Fibroblast of lung (primary cell): ENCODE data around the gene LMNB1. TPM values are rescaled to one million over a fixed set of nuclear protein-coding genes. Genes with fewer than 3 reads are reported as not detected.

ENCODE experiments used
- DNase-seq, 2 donors: peaks; one replicate each; pipeline versions ENCODE4 v3.0.0 to v3.0.0-alpha.2; 2010; ENCODE audit warnings: low read depth in 2 of 2
- H2AFZ ChIP-seq: 2 replicates; pipeline ENCODE4 v1.5.1; 2012; ENCODE audit warnings: low read length, control low read depth, inconsistent platforms
- H3K27ac ChIP-seq: 2 replicates; pipeline ENCODE4 v1.5.1; 2011; ENCODE audit warnings: low read length, control low read depth; ENCODE audit not compliant: insufficient read depth
- H3K27me3 ChIP-seq: 2 replicates; pipeline ENCODE4 v1.5.1; 2011; ENCODE audit warnings: mild to moderate bottlenecking, low read length; ENCODE audit not compliant: control insufficient read depth, insufficient read depth
- H3K36me3 ChIP-seq: 2 replicates; pipeline ENCODE4 v1.5.1; 2011; ENCODE audit warnings: low read length; ENCODE audit not compliant: control insufficient read depth, insufficient read depth
- H3K4me1 ChIP-seq: 2 replicates; pipeline ENCODE4 v1.5.1; 2011; ENCODE audit warnings: low read length; ENCODE audit not compliant: control insufficient read depth, insufficient read depth; ENCODE audit errors: extremely low read depth
- H3K4me2 ChIP-seq: 2 replicates; pipeline ENCODE4 v1.5.1; 2011; ENCODE audit warnings: low read length, control low read depth; ENCODE audit not compliant: insufficient read depth; ENCODE audit errors: extremely low read depth
- H3K4me3 ChIP-seq, 4 experiments: fragments of 200-600 bp in 1 of 4; sonication (generic) in 1 of 4; replicated peaks in 1 of 4; 2 replicates each; pipeline ENCODE4 v1.5.1; 2011 to 2016; ENCODE audit warnings: low read length in 4 of 4, low read depth in 3 of 4, mild to moderate bottlenecking in 3 of 4, control low read depth in 2 of 4, inconsistent platforms in 1 of 4, mixed read lengths in 1 of 4; ENCODE audit not compliant: insufficient read depth in 1 of 4; ENCODE audit errors: control extremely low read depth in 1 of 4
- H3K79me2 ChIP-seq: 2 replicates; pipeline ENCODE4 v1.5.1; 2012; ENCODE audit warnings: mild to moderate bottlenecking, low read length, inconsistent platforms; ENCODE audit not compliant: control insufficient read depth, insufficient read depth
- H3K9ac ChIP-seq: 2 replicates; pipeline ENCODE4 v1.5.1; 2011; ENCODE audit warnings: mild to moderate bottlenecking, low read length, control low read depth; ENCODE audit not compliant: insufficient read depth
- H3K9me3 ChIP-seq: 2 replicates; pipeline ENCODE4 v1.5.1; 2012; ENCODE audit warnings: low read depth, low read length; ENCODE audit not compliant: control insufficient read depth, insufficient read depth
- H4K20me1 ChIP-seq: 2 replicates; pipeline ENCODE4 v1.5.1; 2011; ENCODE audit warnings: low read length; ENCODE audit not compliant: control insufficient read depth, insufficient read depth; ENCODE audit errors: extremely low read depth
- CTCF ChIP-seq, 2 donors: IDR thresholded peaks in 1 of 2; conservative IDR thresholded peaks in 1 of 2; 1 replicate in 1 of 2; 2 replicates in 1 of 2; pipeline ENCODE4 v1.5.1; 2011 to 2012; ENCODE audit warnings: low read length in 2 of 2, control low read depth in 1 of 2, inconsistent platforms in 1 of 2, low read depth in 1 of 2, mild to moderate bottlenecking in 1 of 2
- EZH2 ChIP-seq: IDR thresholded peaks from 2 replicates; pipeline ENCODE4 v1.5.1; 2012; ENCODE audit warnings: low read length, control low read depth, mild to moderate bottlenecking; ENCODE audit errors: missing control alignments
- polyA plus RNA-seq, 2 donors: library from polyadenylated mRNA; depleted of rRNA in 1 of 2; stranded (reverse) in 1 of 2; unstranded in 1 of 2; fragments of >200 nt; gene quantifications; 2 replicates each; pipeline ENCODE4 v1.2.1, GENCODE V29; 2011 to 2012; ENCODE audit warnings: missing spikeins in 1 of 2
- total RNA-seq: library from RNA; depleted of rRNA; stranded (reverse); fragments of >200 nt; gene quantifications from 2 replicates; pipeline ENCODE4 v1.2.1, GENCODE V29; 2014

The LMNB1 gene
- total and polyA plus RNA-seq, 2 donors (not counting 1 experiment from before 2014, with no cell fraction given): 17.3 to 17.5 TPM

- Histone ChIP-seq H2AFZ (no peak overlapping the region), H3K27me3 (no peaks in the 10 kb centered on the region), H3K9ac (no peak overlapping the region), H3K9me3 (no peaks in the 10 kb centered on the region), H3K4me1 (no peaks in the 10 kb centered on the region), H3K4me2 (no peak overlapping the region), H3K79me2 (no peaks in the 10 kb centered on the region), H3K27ac (no peak overlapping the region), H3K4me3 (no peak overlapping the region), H4K20me1 (no peaks in the 10 kb centered on the region), H3K36me3 (no peaks in the 10 kb centered on the region)
- TF ChIP-seq EZH2 (no peak), CTCF (conservative IDR thresholded peaks at IDR 0.05 in 1 of 2, IDR thresholded peaks at IDR 0.05 in 1 of 2; ENCODE audit: low read depth in 1 of 2, low read length in 2 of 2) (no peak)
- DNase-seq: no peak
Observed at GRCh38 chr5:126755593-126755992, 21.3 kb upstream of the LMNB1 start.

- no peak overlapping the region for H3K27ac ChIP-seq
- H3K27me3 ChIP-seq: no peaks in the 10 kb centered on the region
- H3K36me3 ChIP-seq: no peaks in the 10 kb centered on the region
- H3K4me3 ChIP-seq: no peak overlapping the region
- no peaks in the 10 kb centered on the region for H3K9me3 ChIP-seq
- TF ChIP-seq EZH2 (no peak), CTCF (conservative IDR thresholded peaks at IDR 0.05 in 1 of 2, IDR thresholded peaks at IDR 0.05 in 1 of 2; ENCODE audit: low read depth in 1 of 2, low read length in 2 of 2) (no peak)
- H4K20me1 ChIP-seq: no peaks in the 10 kb centered on the region
- H3K79me2 ChIP-seq: no peaks in the 10 kb centered on the region
- DNase-seq: no peak
- H2AFZ ChIP-seq: no peak overlapping the region
- H3K4me1 ChIP-seq: no peaks in the 10 kb centered on the region
- no peak overlapping the region for H3K4me2 ChIP-seq
- H3K9ac ChIP-seq: no peak overlapping the region
Observed at GRCh38 chr5:126757713-126758357, 19.1 kb upstream of the LMNB1 start.

GRCh38 chr5:126763371-126763770 is 13.6 kb upstream of the LMNB1 start:
- Histone ChIP-seq H3K4me2 (no peak overlapping the region), H3K4me1 (no peaks in the 10 kb centered on the region), H3K27me3 (no peaks in the 10 kb centered on the region), H3K79me2 (no peaks in the 10 kb centered on the region), H4K20me1 (no peaks in the 10 kb centered on the region), H3K4me3 (no peak overlapping the region), H3K36me3 (no peaks in the 10 kb centered on the region), H3K9ac (no peak overlapping the region), H3K27ac (no peak overlapping the region), H3K9me3 (no peaks in the 10 kb centered on the region), H2AFZ (no peak overlapping the region)
- no peak for DNase-seq
- TF ChIP-seq EZH2 (no peak), CTCF (conservative IDR thresholded peaks at IDR 0.05 in 1 of 2, IDR thresholded peaks at IDR 0.05 in 1 of 2; ENCODE audit: low read depth in 1 of 2, low read length in 2 of 2) (no peak)
